Fibroblast of the conjunctiva (primary cell): ENCODE results near the gene RIPOR2.
A peak's percentile ranks its signal among the peaks of the same experiment; 100 is the strongest.

Experiments
- DNase-seq: peaks from one replicate; pipeline ENCODE4 v3.0.0-alpha.2; 2010; ENCODE audit warnings: low read depth

RIPOR2 gene

DNA sequence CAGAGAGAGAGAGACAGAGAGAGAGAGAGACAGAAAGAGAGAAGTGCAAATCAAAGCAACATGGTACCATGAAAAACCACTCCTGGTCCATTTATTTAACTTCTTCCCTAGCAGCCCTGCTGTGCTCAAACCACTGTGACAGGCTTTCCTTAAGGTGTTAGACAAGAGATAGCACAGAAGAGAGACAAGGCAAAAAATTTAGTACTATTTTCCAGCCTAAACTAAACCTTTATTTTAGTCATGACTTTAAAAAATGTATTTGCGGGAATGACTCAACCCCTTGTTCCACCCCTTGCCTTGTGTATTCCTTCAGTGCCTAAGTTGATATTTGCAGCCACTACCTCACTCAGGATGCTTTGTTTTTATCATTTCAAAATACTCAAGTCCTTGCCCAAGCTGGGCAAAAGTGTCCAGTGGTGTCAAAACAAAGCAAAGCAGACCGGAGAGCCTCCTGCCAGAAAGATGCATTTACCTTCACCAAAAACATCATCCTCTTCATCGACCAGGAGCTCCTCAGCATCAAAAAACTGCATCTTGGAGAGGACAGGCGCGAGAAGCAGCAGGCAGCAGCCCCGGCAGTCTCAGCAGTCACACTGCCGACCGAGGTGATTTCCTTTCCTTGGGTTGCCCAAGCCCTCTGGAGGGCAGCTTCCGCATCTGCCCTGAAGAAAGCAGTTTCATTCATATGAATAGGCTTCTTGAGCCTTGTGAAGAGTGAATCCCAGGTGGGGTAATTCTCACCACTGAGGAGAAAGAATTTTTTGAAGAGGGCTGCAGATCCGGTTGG is at the start of gene RIPOR2:
TSS of gene RIPOR2 (minus strand) at position 595 of the 787 bp plus-strand sequence. CDS start at position 533, 62 bp downstream.
- no peak for DNase-seq

DNA sequence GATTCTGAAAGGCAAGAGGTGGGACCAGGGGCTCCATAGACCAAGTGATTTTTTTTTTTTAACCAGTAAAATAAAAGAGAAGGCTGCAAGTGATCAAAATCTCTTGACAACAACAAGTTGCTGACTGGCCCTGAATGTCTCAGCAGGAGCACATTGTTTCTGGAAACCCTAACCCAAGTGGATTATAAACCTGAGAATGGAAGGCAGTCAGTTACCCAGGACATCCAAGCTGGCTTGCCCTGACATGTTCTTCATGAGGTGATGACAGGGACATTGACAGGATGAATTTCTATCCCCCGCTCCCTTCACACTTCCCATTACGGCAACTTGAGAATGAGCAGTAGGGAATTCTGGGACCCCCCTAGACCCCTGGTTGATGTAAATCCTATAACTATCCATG is 49.6 kb upstream of the RIPOR2 start:
- DNase-seq: no peak

DNA sequence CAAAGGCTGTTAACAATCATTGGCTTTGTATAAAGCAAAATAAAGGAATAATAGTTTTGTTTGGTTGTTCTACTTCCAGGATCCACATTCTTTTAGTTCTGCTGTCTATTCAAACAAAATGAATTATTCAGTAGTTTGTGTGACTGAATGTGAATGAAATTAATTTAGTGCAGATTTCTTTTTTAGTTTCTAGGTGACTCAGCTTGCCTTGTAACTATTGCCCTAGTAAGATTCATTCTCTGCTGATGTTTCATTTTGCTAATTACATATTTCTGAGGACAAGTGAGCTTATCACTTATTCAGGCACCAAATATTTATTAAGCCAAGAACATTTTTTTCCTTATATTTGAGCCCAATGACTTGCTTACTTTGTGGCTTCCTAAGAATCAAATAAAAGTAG is 46.5 kb upstream of the RIPOR2 start:
- DNase-seq: peak; percentile 10

- no peak for DNase-seq
These were observed 45.6 kb upstream of the RIPOR2 start for GRCh38 chr6:24981386-24981760.

- DNase-seq: no peak
These were observed 45.0 kb upstream of the RIPOR2 start for GRCh38 chr6:24980507-24981385.

DNA sequence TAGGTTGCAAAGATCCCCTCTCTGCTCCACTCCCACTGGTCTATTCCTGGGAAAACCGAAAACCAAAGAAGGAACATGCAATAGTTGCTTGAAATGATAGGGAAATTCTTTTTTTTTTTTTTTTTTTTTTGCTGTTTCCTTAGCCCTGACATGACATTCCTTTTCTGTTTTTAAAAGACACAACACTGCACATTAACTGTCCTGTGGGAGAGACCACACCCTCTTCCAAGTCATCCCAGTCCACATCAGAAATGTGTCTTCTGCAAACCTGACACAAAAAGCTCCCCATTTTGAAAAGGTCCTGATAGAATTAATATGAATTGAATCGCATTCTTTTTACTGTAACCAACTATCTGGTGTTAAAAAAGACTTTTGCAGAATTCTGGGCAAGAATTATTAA is 43.4 kb upstream of the RIPOR2 start:
- no peak for DNase-seq

DNA sequence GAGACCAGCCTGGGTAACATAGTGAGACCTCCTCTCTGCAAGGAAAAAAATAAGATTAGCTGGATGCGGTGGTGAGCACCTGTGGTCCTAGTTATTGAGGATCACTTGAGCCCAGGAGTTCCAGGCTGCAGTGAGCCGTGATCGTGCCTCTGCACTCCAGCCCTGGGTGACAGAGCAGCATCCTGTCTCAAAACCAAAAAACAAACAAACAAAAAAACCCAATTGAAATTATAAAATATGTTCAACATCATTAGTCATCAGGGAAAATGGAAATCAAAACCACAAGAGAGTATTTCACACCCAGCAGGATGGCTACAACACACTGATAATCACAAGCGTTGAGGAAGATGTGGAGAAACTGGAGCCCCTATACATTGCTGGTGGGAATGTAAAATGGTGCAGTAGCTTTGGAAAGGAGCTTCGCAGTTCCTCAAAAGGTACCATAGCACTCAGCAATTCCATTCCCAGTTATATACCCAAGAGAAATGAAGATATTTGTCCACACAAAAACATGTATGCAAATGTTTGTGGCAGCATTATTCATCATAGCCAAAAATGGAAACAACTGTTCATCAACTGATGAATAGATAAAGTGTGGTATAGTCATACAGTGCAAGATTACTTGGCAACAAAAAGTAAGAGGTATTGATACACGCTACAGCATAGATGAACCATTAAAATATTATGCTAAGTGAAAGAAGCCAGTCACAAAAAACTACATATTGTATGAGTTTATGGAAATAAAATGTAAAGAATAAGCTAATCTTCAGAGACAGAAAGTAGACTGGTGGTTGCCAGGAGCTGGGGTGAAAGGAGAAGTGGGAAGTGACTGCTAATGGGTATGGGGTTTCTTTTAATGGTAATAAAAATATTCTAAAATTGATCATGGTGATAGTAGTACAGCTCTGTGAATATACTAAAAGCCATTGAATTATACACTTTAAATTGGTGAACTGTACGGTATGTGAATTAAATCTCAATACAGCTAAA is 38.7 kb upstream of the RIPOR2 start:
- DNase-seq: no peak

- DNase-seq: no peak
These were observed 36.7 kb upstream of the RIPOR2 start for GRCh38 chr6:24972311-24972958.

DNA sequence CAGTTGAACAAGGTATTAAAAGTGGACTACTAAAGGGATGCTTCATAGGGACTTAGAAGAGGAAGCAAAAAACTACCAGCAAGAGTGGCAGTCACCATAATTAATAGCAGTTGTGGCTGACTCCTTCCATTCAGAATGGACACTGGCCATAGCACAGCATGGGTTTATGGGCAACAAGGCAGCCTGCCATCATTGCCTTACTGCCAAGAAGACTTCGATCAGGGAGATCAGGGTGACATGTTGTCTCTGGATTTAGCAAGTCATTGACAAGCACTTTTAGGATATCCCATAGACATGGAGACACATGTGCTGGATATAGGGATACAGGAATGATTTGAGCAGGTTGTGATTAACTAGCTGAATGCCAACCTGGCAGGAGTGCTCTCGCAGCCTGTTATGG is 35.3 kb upstream of the RIPOR2 start:
- DNase-seq: no peak

- DNase-seq: no peak
These were observed 33.6 kb upstream of the RIPOR2 start for GRCh38 chr6:24969343-24969860.

DNA sequence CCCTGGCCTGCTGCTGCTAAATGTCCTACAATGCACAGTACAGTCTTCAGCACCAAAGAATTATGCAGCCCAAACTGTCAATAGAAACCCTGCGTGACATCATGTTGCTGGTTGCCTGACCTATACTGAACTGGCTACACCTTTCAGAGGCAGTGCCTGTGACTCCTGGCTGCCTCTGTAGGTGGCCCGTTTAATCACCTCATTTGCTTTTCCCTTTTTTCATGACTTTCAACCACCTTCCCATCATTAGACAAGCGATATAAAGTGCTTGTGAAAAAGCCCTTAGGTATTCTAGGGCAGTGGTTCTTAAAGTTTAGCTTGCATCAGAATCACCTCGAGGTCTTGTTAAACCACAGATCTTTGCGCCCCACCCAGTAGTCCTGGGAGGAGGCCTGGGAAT is 33.0 kb upstream of the RIPOR2 start:
- DNase-seq: no peak

DNA sequence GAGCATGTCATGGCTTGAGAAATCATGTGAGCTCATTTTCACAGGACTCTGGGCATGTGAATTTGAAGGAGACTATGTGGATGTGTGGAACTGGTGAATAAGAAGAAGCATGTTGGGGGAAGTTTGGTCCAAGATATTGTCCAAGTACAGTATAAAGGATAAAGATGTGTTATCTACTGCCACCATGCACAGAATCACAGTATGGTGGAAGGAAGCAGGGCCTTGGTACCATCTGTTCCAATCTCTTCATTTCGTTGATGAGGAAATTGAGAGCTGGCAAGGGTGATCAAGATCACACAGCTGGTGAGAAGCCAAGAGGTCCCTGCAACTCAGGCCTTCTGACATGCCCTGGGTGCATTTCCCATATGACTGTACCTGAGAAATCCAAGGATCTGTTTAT is 31.5 kb upstream of the RIPOR2 start:
- DNase-seq: no peak

DNA sequence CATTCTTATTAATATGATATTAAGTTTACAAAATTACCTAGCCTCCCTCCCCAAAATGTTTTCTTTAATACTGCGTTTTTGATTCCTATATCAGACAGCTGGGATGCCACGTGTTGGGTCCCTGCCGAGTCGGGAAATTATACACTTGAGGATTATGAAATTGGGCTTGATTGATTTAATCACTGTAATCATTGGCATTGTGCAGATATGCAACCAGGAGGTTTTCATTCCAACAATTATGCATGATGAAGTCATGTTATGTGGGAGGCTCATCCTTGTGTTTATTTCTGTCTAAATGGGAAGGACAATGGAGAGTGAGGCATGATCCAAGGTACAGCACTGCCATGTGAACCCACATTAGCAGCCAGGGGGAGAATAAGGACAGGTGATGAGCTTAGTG is 30.6 kb upstream of the RIPOR2 start:
- no peak for DNase-seq

DNA sequence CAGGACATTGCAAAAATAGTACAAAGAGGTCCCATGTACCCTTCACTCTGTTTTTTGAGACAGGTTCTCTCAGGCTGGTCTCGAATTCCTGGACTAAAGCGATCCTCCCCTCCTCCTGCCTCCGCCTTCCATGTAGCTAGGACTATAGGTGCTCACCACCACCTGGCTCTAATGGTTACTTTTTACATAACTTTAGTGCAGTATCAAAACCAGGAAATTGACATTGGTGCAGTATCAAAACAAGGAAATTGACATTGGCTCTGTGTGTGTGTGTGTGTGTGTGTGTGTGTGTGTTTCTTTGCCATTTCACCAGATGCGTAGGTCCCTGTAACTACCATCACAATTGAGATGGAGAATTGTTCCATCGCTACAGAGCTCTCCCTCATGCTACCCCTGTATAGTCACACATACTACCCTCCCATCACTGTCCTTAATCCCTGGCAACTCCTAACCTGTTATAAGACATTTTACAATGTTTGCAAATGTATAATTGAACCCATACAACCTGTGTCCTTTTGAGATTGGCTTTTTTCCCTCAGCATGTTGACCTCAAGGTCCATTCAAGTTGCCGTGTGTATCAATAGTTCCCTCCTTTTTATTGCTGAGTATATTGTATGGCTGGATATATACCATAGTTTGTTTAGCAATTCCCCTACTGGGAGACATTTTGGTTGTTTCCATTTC is 28.3 kb upstream of the RIPOR2 start:
- DNase-seq: no peak

- no peak for DNase-seq
These were observed 27.6 kb upstream of the RIPOR2 start for GRCh38 chr6:24963339-24963738.

DNA sequence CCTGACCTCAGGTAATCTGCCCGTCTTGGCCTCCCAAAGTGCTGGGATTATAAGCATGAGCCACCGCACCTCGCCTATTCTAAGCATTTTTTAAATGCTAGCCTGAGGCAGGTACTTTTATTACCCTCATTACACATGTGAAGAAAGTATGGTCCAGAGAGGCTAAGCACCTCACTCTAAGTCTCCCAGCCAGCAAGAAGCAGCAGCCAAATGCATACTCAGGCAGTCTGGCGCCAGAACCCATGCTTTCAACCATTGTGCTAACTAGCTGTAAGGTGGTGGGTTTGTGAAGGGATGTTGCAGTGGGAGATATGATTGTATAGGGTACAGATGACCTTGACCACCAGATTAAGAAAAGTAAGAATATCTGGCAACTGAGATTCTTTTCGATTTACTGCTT is 26.1 kb upstream of the RIPOR2 start:
- no peak for DNase-seq

- DNase-seq: no peak
These were observed 25.3 kb upstream of the RIPOR2 start for GRCh38 chr6:24960991-24961475.

- DNase-seq: no peak
These were observed 23.6 kb upstream of the RIPOR2 start for GRCh38 chr6:24959319-24959718.

DNA sequence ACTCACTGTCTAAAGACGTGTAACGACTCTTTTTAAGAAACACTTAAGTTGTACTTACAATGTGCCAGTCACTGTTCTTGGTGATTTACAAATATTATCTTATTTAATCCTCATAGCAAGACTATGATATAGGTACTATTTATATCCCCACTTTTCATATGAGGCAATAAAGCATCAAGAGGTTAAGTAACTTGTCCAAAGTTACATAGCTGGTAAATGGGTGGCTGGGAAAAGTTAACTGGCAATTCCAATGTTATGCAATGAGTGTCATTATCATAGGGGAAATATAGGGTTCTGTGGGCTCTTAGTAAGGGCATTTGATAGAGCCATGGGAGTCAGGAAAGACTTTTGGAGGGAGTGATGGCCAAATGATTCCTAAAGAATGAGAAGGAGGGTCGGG is 21.4 kb upstream of the RIPOR2 start:
- no peak for DNase-seq

DNA sequence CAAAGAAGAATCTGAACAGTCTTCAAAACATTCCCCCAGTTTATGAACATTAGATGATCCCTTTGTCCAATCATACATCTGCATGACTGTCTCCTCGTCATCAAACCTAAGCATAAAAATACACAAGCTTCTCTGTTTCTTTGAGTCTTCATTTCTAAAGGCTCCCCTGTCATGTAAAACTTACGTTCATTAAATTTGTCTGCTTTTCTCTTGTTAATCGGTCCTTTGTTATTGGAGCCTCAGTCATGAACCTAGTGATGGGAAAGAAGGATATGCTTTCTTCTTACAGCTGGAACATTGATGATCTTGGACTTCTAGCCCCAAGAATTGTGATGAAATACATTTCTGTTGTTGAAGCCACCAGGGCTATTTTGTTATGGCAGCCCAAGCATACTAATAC is 18.0 kb upstream of the RIPOR2 start:
- no peak for DNase-seq
